HK-2 (cell line): ENCODE results near the gene RNF10.
"Not testable (repeated sequence)": the region's sequence is repeated elsewhere in the genome, so short reads cannot be mapped to it uniquely, and the experiment has no call there.

Experiments
- DNase-seq: peaks from one replicate; pipeline ENCODE4 v3.0.0-alpha.2; 2018; ENCODE audit not compliant: unreplicated experiment

RNF10 gene

DNA sequence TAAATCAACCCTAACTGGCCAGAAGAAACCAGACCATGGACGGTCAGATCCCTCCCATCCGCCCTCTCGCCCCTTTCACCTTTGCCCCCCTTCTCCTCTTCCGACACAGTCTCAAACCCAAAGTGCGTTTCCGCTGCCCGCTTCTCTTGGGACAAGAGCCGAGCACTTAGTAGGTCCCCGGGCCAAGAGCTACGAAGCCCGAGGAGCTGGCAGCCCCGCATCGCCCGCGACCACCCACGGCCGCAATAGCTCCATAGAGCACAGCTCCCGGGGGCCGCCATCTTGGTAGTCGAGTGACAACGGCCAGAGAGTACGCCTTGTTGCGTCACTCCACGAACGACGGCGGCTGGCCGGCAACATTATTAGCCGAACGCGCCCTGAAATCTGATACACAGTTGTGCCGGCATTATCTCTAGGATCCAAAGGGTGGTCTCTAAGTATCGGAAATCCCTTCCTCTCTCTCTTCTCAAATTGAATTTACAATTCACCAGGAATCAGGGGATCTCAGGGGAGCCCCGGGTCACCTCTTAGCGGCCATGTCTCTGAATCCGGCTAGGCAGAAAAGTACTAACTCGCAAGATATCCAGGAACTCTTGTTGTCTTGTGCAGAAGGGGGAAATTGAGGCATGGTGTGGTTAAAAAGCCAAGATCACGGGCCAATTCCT, 5.2 kb upstream of the RNF10 start, which contains the start of gene COQ5:
Gene COQ5, minus strand, starts transcription at position 298 of the 665 bp plus-strand sequence. Its CDS starts 17 bp downstream, at position 281.
- peak; percentile 84 for DNase-seq

DNA sequence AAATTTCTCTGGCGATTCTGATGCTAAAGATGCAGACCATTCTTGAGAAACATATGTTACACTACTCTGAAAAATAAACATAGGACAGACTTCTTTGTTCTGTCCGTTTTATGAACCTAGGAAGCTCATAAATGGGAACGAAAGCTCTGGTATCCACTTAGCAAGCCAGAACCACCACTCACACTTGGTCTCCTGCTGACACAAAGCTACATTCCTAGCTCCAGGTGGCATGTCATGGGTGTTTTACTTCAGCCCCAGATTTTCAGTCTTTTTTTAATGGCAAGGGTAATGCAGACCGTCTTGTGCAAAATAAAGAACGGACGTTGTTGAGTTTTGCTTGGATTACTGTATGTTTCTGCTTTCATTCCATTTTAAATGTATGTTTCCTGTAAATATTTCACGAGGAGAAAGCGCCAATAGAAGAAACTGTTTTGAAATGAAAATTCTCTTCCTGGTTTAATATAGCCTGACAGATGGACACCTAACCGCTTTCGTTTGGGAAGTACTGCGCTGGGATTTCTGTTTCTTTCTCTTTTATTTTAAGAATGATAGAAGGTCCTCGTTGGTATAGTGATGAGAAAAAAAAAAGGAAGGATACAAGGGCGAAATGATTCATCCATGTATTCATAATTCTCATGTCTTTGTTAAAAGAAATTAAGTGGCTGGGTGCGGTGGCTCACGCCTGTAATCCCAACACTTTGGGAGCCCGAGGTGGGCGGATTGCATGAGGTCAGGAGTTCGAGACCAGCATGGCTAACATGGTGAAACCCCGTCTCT, 4.3 kb upstream of the RNF10 start:
- no peak for DNase-seq

DNA sequence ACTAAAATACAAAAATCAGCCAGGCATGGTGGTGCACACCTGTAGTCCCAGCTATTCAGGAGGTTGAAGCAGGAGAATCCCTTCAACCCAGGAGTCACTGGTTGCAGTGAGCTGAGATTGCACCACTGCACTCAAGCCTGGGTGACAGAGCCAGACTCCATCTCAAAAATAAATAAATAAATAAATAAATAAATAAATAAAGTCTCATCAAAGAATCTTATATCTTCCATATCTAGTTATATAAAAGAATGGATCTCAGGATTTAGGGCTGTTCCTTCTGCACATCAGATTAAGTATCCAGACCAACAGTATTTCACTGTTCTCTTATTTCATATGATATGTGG, 3.8 kb upstream of the RNF10 start:
- DNase-seq, result not testable (repeated sequence)

DNA sequence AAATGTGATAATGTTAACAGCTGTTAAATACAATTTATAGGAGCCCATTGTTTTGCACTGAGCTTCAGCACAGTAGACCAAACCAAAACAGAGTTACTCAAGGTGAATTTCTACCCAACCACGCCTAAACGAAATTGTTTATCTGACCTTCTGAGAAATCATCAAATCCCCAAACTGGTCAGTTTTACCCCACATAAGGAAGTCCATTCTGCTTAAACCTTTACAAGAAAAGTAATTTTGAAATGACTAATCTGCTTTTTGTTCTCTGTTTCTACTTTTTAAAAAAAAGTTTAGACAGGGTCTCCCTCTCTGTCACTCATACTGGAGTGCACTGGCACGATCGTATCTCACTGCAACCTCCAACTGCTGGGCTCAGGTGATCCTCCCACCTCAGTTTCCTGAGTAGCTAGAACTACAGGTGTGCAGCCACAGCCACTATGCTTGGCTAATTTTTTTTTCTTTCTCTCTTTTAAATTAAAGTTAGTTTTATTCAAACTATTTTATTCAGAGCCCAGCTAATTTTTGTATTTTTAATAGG, 1.4 kb upstream of the RNF10 start:
- DNase-seq, result no peak

DNA sequence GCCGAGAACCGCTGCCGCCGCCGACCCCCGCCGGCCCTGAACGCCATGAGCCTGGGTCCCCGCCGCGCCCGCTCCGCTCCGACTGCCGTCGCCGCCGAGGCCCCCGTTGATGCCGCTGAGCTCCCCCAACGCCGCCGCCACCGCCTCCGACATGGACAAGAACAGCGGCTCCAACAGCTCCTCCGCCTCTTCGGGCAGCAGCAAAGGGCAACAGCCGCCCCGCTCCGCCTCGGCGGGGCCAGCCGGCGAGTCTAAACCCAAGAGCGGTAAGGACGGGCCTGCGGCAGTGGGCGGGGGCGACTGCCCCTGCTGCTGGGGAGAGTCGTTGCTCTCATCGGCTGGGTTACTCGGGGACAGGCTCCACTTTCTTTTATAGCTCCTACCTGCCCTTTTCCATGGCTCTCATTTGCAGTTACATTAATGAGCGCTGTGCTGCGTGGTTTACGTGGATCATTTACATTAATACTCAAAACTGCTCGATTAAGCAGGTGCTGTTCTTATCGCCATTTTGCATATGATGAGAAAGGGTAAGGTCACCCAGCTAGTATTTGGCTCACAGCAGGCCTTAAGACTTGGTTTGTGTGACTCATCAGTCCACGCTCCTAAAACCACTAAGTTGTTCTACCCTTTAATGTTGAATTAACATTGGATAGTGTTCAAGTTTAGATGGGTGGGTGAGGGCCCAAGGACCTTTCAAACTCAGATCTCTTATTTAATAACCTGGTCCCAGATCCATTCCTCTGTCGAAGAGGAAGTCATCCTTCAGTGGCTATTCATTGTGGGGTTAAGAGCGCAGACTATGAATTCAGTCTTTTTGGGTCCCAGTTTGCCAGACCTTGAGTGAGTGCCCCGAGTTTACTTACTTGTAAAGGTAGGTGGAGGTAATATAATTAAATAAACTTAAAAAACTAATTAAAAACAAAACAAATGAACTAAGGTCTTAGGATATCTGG, 823 bp downstream of the RNF10 start:
- peak; percentile 48 for DNase-seq

DNA sequence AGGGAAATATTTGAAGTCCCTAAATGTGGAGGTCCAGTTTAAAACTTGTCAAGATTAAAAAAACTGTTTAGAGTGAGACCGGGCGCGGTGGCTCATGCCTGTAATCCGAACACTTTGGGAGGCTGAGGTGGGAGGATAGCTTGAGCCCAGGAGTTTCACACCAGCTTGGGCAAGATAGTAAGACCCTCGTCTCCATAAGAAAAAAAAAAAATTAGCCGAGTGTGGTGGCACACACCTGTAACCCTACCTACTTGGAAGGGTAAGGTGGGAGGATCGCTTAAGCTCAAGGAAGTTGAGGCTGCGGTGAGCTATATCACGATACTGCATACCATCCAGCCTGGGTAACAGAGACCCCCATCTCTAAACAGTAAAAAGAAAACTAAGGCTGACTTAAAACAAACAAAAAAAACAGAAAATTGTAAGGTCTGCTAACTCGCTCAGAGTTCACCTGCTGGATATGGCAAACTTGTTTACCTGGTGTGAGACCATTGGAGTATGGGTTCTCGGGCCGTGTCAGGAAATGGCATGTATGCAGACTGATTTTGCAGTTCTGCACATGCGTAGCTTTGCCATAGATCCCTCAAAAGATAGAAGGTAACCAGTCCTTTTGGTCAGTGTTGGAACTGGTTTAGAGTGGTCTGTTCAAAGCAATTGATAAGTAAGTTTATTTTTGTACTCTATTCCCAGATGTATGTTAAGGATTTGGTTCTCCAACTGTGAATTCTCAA, 2.1 kb downstream of the RNF10 start:
- no peak for DNase-seq

DNA sequence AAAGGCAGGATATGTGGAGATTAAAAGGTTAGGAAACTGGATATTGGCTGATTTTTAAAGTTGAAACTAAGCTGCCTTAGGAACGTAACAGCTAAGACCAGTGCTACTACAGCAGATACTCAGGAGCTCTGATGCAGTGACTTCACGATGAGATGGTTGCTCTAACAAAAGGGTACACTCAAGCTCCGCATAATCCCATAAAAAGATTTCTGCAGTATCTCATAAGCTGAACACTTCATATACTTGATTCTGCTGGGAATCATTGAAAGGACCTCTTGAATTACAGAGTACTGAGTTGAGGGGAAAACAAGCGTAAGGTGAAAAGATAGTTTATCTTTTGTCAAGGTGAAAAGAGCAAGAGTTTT, 3.7 kb downstream of the RNF10 start:
- DNase-seq, result no peak

DNA sequence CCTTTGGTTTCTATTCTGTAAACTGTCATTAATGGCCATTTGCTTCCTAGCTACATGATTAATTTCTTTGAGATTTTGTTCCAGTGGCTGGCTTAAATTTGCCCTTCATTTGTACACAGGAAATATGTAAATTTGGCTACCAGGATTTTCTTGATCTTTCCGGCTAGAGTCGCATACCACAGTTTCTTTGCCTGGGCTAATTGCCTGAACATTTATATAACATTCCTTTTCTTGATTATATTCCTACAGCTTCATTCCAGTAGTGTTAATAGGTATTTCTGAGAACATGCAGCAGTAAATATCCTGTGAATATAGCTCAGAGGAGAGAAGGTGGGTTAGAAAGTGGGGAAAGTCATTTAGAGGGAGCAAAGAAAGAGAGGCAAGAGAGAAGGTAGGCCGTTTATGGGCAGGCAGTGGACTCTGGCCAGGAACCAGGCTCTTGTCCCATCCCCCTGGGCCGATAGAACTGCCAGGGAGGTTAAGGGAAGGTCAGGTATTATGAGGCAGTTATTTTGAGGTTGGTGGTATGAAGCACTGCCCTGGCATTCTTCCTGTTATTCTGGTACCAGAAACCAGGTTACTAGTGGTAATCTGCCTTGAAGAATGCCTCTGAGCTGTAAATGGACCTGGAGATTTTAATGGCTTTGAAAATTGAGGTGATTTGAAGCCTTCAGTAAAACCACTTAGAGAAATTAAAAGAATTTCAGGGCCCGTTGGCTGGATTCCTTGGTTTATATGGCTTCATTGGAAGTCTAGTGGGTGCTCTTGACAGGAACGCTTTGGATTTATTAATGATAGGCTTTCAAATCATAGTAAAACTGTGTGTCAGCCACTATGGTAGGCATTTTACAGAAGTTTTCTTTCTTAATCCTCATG, 4.4 kb downstream of the RNF10 start:
- DNase-seq, result peak; percentile 49

DNA sequence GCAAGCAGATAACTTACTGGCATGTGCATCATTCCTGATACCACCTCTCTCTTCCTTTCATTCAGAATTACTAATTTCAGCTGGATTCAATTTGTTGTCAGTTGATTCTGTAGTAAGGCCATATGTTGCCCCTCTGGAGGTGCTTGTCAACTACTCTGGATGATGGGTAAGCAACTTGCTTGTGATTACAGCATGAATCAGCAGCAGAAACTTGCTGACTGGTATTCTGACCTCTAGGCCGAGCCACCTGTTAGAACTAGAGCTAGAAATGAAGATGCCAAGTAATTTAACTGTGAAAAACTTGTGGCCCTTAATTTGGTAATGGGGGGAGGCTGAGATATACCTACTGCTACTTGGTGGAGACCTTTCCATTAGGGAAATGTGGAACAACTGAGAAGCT, 5.1 kb downstream of the RNF10 start:
- no peak for DNase-seq

DNA sequence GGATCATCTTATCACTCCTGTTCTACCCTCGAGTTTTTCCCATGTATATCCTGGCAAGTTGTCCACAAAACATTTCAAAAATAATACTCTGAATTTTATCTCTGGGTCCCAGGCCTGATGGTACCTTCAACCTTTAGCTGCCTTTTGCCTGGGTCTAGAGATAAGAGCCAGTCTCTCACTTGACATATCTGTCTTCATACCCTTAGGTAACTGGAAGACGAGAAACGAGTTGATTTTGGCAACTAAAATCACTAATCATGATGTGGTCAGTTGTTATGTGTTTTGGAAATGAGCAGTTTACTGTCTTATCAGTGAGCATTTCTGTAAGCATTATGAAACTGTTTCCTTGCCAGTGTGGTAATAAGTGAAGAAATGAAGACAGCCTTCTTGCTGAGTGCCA, 6.3 kb downstream of the RNF10 start:
- DNase-seq, result no peak

DNA sequence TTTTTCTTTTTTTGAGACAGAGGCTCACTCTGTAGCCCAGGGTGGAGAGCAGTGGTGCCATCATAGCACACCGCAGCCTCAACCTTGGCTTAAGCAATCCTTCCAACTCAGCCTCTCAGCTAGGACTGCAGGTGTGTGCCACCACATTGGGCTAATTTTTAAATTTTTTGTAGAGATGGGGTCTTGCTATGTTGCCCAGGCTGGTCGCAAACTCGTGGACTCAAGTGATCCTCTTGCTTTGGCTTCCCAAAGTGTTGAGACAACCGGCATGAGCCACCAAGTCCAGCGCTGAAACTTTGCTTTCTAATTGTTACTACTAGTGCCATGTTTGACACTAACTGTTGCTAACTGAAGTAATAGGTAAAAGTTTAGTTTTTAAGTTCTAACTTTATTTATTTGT, 8.0 kb downstream of the RNF10 start:
- no peak for DNase-seq

DNA sequence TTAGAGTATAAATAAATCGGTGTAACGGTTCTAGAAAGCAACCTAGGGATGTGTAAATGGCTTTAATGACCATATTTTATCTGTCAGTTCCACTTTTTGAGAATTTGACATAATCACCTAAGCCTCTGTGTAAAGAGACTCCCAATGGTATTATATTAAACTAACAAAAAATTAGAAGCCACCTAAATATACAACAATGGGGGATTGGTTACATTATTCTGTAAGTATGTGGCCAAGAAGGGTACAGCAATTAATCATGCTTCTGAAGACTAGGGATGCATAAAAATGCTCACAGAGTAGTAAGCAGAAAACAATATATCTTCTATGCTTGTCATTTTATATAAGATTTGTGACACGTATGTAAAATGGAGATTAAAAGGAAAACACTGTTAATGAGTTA, 10.5 kb downstream of the RNF10 start:
- DNase-seq, result no peak

DNA sequence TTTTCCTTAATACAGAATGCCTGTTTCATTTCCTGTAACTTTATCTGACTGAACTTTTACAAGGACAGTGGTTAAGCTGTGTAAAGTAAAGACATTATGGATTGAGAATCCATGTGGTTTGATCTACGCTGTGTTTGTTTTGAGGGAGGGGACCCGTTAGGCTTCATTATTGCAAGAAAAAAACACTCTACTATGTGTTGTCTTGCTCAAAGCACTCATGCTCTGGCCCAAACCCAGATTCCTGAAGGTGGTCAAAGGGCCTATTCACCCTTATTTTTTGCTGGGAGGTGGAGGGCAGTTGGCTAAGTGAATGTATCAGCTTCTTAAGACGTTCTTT, 11.9 kb downstream of the RNF10 start:
- DNase-seq, result no peak

DNA sequence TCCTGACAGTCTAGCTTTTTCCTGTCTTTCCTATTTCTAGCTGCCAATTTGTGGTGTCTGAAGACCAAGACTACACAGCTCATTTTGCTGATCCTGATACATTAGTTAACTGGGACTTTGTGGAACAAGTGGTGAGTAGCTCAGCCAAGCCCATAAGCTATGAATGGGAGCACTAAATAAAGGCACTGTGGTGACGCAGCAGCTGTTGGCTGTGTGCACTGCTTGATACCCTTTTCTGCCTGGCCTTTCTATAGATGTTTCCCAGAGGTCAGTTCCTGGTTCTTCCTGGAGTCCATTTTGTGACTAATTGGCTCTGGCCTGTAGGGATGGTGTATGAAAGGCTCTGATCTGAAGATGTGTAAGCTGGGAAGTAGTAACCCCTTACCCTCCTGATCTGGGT, 20.5 kb downstream of the RNF10 start:
- DNase-seq, result no peak

DNA sequence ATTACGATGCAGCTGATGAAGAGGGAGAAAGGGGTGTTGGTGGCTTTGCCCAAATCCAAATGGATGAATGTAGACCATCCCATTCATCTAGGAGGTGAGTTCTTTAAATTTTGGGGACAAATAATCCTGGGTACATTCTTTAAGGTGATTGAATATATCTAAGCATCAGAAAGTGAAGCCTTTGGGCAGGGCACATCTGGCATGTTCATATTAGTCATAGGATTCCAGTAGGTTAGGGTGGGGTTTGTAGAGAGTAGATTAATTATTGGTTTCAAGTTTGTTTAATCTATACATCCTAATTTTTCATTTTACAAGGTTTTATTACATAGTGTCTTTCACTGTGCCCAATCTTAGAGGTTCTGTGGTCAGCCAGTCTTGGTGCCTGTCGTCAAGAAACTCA, 23.4 kb downstream of the RNF10 start:
- DNase-seq, result no peak

DNA sequence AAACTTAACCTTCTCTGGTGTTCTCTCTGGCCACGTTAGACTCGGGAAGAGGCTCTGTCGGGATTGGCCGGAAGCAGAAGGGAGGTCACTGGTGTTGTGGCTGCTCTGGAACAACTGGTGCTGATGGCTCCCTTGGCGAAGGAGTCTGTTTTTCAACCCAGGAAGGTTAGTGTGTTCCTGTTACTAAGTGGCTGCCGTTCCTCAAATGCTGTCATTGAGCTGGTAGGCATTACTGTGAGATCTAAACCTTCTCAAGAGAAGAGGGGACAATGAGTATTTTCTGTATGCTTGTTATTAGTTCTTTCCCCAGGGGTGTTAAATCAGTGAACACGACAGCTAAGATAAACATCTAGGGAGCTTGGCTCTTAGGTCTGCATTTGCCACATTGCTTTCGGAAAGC, 28.8 kb downstream of the RNF10 start:
- no peak for DNase-seq

DNA sequence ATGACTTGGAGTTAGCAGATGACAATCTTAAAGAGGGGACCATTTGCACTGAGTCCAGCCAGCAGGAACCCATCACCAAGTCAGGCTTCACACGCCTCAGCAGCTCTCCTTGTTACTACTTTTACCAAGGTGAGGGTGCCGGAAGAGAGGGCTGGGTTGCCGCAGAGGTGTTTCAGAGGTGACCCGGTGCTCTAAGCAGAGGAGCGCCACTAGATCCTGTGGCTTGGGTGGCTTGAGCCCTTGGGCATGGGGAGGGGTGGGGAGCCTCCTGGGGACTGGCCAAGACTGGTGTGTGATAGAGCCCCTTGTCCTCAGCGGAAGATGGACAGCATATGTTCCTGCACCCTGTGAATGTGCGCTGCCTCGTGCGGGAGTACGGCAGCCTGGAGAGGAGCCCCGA, 29.3 kb downstream of the RNF10 start:
- no peak for DNase-seq

DNA sequence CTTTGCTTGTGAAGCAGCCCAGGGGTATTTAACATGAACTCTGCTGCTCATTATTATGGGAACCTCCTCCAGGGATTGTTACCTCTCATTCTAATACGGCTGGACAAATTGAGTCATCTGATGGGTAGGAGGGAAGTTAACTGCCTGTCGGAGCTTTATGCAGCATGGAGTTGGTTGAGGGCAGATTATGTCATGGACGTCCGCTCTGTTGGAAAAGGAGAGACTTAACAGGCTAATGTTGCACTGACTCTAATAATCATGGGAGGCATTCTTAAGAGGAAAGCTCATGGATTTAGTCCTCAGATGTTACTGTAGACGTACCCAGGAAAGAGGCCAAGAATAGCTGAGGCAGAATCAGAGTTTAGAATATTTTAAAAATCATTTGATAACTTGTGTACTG, 37.1 kb downstream of the RNF10 start:
- no peak for DNase-seq

DNA sequence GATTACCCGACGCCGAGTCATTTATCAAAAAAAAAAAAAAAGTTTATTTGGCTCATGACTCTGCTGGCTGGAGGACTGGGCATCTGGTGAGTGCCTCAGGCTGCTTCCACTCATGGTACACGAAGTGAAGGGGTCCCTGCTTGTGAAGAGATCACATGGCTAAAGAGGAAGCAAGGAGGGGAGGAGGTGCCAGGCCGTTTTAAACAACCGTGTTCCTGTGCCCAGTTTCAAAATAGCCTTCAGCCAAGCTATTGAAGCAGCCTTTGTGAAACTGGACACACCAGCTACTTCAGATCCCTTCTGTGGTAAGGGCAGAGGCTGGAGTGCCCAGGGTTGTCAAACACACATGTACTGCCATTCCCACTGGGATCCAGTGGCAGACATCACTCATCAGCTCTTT, 39.4 kb downstream of the RNF10 start:
- no peak for DNase-seq

DNA sequence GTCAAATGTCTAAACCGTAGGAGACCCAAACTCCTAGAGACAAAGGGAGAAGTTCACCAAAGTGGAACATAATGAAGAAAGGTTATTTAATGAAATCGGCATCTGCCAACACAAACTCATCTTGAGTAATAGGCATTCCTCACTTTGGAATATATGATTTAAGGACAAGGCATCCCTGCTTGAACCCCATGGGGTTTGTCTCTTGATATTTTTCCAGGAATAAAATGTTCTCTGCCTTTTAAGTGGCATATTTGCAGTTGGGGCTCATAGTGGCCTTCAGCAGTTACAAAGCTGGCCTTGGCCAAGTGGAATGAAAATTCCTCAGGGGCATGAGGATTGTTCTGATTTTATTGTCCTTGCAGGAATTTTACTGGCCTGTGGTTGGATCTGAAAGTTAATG, 40.0 kb downstream of the RNF10 start:
- DNase-seq, result no peak

DNA sequence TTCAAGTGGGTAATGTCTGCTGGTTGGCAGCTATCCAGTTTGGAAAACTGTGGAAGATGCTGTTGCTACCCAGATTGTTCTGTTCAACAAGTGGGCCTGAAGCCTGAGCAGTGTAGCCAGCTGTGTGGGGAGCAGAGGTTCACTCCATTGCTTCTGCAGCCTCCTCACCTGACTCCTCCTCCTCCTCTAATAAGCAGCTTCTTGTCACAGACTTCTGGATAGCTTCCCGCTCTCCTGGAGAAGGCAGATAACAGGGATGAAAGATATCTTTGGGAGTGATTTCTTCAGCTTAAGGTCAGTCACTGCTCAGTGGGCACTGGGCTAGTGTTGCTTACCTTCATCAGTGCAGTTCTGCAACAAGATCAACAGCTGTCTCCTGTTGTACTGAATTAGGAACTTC, 45.0 kb downstream of the RNF10 start:
- no peak for DNase-seq
